Measurements from ENCODE around the gene C2CD2.

DNA sequence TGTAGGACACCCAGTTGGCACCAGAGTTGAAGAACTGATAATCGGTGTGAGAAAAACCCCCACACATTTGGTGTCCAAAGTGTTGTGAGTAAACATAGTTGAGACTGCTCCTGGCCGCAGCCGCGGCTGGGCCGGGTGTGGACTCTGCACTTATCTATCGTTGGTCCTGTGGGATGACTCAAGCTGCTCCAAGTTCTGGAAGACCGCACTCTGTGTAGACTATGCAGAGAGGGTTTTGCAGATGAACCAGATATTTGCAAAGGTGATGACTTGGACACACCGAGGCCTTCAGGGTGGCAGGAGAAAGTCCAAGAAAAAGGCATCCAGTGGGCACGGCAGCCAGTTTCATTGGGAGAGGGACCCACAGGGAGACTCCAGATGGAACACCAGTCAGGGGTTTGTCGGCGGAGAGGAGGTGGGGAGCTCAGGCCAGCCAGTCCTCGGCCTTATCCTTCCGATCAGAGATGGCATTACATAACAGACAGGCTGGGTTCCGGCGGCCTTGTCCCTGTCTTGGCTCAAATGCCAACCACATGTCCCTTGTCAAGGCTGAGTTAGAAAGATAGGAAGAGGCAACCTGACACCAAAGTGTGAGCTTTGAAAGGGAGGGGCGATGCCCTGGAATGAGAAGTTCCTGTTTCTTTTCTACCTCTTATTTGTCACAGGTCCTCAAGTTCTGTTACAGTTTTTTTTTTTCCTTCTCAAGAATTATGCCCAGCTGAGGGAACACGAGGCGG, 21.1 kb downstream of the C2CD2 start:
- TF ChIP-seq, protein P1, sequence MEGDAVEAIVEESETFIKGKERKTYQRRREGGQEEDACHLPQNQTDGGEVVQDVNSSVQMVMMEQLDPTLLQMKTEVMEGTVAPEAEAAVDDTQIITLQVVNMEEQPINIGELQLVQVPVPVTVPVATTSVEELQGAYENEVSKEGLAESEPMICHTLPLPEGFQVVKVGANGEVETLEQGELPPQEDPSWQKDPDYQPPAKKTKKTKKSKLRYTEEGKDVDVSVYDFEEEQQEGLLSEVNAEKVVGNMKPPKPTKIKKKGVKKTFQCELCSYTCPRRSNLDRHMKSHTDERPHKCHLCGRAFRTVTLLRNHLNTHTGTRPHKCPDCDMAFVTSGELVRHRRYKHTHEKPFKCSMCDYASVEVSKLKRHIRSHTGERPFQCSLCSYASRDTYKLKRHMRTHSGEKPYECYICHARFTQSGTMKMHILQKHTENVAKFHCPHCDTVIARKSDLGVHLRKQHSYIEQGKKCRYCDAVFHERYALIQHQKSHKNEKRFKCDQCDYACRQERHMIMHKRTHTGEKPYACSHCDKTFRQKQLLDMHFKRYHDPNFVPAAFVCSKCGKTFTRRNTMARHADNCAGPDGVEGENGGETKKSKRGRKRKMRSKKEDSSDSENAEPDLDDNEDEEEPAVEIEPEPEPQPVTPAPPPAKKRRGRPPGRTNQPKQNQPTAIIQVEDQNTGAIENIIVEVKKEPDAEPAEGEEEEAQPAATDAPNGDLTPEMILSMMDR (conservative IDR thresholded peaks at IDR 0.05; ENCODE audit: low read length) = no peak
- no peak for TF ChIP-seq EZH2phosphoT487 (IDR thresholded peaks at IDR 0.05; ENCODE audit: borderline replicate concordance, low read depth, low read length)
